ENCODE data around the gene OR7A5. TPM values are rescaled to one million over a fixed set of nuclear protein-coding genes. Genes with fewer than 3 reads are reported as not detected.
"Not testable (repeated sequence)": the region's sequence is repeated elsewhere in the genome, so short reads cannot be mapped to it uniquely, and the experiment has no call there.

OR7A5 gene
- total RNA-seq, result not detected

GRCh38 chr19:14835011-14835410 lies at the start of gene OR7A5, which contains the start of gene OR7C1:
TSS of gene OR7A5 (minus strand) at chr19:14835185. CDS start at chr19:14828241, 6,944 bp downstream.
TSS of gene OR7C1 (minus strand) at chr19:14835185. CDS start at chr19:14800136, 35,049 bp downstream.
- no peak for ATAC-seq

GRCh38 chr19:14871619-14872230 lies 36.7 kb upstream of the OR7A5 start:
- ATAC-seq, result no peak

- ATAC-seq, result no peak
These were observed 33.5 kb upstream of the OR7A5 start for GRCh38 chr19:14868497-14868896.

GRCh38 chr19:14848822-14849221 lies 13.8 kb upstream of the OR7A5 start, which contains the start of gene OR7A10:
TSS of gene OR7A10 (minus strand) at chr19:14848922. CDS start at chr19:14841877, 7,045 bp downstream.
- ATAC-seq, result no peak

DNA sequence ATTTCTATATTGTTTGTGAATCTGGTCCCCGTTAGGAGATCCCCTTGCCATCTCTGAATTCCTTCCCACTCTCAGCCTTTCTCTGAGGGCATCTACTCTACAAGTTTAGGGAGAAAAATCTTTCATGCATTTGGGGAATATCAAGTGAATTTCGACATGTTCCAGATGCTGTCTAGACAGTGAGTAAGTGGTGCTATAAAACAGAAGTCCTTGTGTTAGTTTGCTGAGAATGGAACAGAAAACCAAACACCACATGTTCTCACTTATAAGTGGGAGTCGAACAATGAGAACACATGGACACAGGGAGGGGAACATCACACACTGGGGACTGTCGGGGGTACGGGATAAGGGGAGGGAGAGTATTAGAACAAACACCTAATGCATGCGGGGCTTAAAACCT lies 8.6 kb upstream of the OR7A5 start:
- ATAC-seq, result no peak

DNA sequence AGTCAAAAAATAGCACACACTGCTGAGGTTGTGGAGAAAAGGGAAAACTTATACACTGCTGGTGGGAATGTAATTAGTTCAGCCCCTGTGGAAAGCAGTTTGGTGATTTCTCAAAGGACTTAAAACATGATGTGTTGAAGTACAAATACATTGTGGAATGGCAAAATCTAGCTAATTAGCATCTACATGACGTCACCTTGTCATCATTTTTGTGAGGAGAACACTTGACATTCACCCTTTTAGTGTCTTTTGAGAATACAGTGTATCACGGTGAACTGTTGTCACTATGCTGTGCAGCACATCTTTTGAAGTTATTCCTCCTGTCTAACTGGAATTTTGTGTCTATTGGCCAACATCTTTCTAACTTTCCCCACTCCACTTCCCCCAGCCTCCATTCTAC lies 8.2 kb upstream of the OR7A5 start:
- ATAC-seq, result no peak

DNA sequence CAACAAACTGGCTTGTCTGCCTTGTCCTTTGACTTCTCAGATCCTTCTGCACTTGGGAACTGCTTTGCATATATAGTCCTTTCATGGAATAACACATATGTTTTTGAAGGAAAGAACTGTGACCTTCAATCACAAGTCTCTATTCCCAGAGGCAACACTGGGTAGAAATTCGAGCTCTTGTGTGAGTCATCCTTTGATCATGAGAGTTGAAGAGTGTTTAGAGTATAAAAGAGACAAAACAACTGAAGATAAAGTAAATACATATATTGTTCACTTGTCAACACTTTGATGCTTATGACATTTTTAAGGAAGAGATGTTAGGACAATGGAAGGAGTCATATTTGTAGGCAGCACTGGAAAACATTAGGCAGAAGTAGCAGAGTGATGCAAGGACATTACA lies 5.2 kb upstream of the OR7A5 start:
- ATAC-seq, result no peak

DNA sequence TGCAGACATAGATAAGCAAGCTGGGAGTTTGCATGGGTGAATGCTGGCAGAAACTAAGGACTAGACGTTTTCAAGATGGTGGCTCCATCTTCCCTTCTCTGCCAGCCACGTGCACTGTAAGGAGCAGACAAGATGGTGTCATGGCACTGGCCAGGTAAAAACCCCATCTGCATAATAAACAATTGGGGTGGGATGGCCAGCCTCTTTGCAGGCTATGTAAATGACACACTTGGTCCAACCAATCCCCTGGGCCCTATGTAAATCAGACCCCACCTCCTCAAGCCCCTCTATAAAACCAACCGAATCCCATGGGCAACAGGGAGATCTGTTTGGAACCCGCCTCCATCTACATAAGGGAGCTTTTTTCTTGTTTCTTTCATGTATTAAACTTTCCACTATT lies 2.4 kb upstream of the OR7A5 start:
- no peak for ATAC-seq

- ATAC-seq, result no peak
These were observed 4.3 kb downstream of the OR7A5 start for GRCh38 chr19:14830702-14831101.

DNA sequence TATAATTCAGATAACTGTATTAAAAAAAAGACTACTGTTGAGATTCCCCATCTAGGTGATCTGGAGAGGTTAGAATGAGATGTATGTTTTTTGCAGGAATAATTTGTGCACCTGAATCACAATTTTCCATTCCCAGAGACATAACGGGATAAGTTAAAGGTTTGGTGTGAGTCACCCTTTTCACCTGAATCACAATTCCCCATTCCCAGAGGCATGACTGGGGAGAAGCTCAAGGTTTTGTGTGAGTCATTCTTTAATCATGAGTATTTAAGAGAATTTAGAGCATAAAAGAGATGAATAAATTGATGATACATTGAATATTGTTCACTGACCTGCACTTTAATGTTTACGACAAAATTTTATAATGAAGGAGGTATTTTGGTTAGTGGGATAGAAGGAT lies 9.0 kb downstream of the OR7A5 start:
- ATAC-seq, result no peak

- no peak for ATAC-seq
These were observed 13.0 kb downstream of the OR7A5 start for GRCh38 chr19:14821937-14822336.

DNA sequence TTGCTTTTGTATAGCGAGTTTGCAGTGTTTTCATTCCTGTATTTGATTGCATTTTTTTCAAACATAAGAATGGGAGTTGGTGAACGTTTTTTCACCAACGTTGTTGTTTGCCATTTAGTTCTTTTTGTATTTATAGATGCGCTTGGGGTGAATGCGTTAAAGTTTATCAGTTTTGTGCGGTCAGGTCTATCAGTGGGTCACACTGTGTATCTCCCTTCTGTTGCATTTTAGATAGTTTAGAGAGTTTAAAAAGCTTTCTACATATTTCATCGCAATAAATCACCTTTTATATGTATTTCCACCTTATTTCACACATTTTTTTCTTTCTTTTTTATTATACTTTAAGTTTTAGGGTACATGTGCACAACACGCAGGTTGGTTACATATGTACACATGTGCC lies 16.4 kb downstream of the OR7A5 start:
- no peak for ATAC-seq

GRCh38 chr19:14817052-14817451 lies 17.9 kb downstream of the OR7A5 start:
- ATAC-seq, result no peak

DNA sequence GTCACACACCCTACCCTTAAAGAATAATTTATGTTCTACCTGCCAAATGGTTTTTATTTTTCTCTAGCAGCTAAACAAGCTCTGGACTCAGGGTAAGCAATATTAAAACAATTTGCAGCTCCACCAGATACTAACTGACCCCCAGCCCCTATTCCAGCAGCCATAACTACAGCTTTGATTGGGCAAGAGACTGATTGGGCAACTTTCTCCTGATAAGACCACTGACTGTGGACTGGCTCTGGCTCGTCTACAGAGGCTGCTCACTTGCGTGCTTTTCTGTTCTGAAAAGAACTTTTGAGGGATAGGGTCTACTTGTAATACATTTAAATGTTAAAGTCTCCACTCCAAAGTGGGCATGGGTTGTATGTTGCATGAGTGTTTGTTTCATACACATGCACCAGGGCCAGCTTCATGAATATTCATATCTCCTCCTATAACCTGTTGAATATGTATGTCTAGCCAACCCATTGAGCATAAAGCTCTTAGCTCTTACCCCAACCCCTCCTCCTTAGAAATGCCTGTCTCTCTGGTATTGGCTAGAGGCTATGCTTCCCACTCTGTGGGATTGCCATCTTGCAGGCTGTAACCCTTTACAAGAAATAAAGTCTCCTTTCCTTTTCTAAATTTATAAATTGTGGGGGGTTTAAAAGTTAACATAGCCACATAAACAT lies 19.9 kb downstream of the OR7A5 start:
- no peak for ATAC-seq

DNA sequence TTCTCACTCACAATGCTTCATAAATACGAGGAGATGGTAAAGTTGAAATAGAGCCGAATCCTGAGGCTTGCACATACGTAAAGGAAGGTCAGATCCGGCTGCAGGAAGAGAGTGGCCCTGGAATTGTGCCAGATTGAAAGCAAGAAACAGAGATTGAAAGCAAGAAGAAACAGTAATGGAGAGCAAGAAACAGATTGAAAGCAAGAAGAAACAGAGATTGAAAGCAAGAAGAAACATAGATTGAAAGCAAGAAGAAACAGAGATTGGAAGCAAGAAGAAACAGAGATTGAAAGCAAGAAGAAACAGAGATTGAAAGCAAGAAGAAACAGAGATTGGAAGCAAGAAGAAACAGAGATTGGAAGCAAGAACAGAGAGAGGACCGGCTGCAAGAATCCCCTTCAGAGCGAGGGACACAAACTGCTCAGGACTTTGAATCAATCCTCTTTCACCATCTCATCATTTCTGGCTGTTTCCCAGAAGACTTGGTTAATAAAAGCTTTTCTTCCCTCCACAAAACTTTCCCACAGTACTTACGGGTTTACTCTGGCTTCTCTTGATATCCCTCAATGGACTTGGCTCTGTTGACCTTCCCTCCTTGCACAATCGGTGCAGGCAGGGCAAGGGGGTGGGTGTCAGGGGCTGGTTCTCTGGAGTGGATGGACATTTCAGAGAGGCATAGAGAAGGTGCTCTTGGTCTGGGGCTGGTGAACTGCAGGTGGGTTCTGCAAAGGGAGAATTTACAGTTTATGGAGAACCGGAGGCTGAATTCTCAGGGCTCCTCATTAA lies 25.5 kb downstream of the OR7A5 start:
- no peak for ATAC-seq

DNA sequence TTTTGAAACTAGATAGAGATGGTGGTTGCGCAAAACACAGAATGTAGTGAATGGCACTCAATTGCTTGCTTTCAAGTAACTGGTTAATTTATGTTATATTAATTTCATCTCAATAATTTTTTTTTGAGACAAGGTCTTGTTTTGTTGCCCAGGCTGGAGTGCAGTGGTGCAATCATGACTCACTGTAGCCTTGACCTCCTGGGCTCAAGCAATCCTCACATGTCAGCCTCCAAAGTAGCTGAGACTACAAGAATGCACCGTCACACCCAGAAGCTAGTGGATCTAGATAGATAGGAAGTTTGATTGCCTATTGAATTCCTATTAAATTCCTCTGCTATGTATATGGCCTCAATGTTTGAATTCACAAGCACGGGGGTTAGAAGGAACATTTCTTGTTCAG lies 30.2 kb downstream of the OR7A5 start:
- ATAC-seq, result no peak

DNA sequence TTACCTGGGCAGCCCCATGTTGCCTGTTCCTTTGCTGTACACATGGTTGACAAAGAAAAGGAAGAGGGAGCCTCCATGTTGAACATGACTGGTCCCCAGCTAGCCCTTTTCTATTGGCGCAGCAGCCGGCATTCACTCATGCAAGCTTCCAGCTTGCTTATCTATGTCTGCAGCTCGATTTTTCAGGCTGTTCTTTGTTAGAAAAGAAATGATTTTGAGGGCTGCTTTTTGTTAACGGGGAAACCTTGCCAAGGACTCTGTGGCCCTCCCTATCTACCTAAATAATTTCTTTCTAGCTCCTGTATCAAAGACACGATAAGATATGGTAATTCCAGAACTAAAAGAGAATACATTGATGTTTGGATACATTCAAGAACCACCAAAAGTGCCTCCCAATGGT lies 36.2 kb downstream of the OR7A5 start:
- no peak for ATAC-seq

DNA sequence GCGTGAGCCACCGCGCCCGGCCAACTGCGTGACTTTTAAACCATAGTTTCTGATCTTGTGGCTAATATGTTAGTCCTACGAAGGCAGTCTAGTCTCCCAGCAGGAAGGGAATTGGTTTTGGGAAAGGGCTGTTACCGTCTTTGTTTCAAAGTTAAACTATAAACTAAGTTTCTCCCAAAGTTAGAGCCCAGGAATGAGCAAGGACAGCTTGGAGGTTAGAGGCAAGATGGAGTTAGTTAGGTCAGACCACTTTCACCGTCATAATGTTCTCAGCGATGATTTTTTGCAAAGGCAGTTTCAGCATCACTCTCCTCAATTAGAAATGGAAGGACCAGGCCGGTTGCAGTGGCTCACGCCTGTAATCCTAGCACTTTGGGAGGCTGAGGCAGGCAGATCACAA lies 39.0 kb downstream of the OR7A5 start:
- ATAC-seq, result no peak

GRCh38 chr19:14795078-14795721 lies 39.8 kb downstream of the OR7A5 start:
- ATAC-seq, result no peak

- ATAC-seq, result not testable (repeated sequence)
These were observed 42.7 kb downstream of the OR7A5 start for GRCh38 chr19:14792250-14792649.

DNA sequence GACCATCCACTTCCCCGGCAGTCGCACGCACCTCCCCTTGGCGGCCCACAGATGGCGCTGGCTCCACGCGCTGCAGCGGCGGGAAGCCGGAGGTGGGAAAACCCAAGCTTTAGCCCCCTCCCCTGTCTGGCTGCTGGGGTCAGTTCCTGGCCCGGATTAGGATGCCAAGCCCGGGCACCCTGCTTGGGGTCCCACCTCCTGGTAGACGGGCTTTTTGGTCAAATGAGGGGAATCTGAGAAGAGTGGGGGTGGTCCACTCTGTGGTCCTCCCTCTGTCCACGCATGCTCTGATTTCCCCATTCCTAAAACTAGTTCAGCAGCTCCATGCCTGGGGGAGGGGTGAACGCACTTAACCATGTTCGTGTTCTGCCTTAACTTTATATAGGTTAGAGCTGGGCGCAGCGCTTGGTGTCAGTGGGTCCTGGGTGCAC lies 48.5 kb downstream of the OR7A5 start:
- ATAC-seq, result peak; percentile 24

DNA sequence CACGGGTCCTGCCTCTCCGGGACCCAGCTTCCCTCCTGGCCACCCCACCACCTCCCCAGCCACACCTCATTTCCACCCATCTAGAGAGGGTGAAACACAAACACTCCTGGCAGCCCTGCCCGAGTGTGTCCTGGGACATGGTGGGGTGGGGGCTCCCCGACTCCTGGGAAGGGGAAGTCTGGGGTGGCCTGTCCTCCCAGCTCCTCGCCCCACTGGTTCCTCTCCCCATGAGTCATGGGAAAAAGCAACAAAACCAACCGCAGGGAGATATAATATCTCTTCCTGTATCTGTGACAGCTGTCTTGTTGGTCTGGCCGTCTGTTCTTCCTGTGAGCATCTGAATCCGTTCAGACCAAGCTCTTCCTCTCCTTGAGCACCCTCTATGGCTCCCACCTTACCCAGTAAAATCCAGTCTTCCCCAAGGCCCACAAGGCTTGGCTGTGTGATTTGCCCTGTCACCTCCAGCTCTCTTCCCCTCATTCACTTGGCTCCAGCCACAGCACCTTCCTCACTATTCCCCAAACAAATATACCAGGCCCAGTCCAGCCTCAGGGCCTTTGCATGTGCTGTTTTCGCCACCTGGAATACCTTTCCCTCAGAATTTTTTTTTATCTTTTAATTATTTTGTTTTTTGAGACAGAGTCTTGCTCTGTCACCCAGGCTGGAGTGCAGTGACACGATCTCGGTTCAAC lies 49.7 kb downstream of the OR7A5 start:
- ATAC-seq, result peak; percentile 74
